ENCODE data around the gene RENBP. TPM values are rescaled to one million over a fixed set of nuclear protein-coding genes. Genes with fewer than 3 reads are reported as not detected.

The RENBP gene
- total and polyA plus RNA-seq, 9 of the 15 experiments (the other 6 are each of a cell fraction or from before 2014, with no cell fraction given): 0.07 to 14.8 (median 10.6) TPM; not detected in 1

DNA sequence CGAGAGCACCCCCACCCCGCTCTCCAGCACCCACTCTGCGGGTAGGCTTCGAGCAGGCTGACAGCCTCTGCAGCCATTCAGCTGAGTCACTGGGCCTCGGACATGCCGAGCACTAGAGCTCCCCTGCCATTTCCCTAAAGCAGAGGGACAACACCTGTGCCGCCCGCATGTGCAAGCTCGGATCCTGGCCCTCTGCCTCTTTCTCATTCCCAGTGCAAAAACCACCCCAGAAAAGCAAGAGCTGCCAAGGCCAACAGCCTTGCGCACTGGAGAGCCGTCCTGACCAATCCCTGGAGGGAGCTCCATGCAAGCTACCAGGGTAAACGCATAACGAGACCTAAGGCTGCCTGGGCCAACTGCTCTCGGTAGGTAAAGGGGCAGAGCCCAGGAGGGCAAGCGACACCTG is 21.8 kb upstream of the RENBP start:
- H3K9me3 ChIP-seq (replicated peaks; ENCODE audit: control insufficient read depth, insufficient read depth, low read depth, low read length): no peaks in the 10 kb centered on the region
- peaks cover 83% of the 10 kb centered on the region; the same call in 2 of the 3 replicates for H3K36me3 ChIP-seq (ENCODE audit: control insufficient read depth, insufficient read depth, low read length)
- ATAC-seq (no peak), FAIRE-seq (no peak), DNase-seq (ENCODE audit: extremely low read depth in 1 of 4, low spot score in 3 of 4) (no peak)
- POLR2A ChIA-PET: interaction anchor here (0.7 to 3.1 kb wide), 8 partner anchors 8 to 68 kb away, joined by 3 to 24 read pairs (median 5); partner anchors contain the start of gene ARHGAP4
- peak overlapping the region; percentile 86 for H3K4me2 ChIP-seq (ENCODE audit: insufficient read depth, low read length)
- H4K20me1 ChIP-seq (replicated peaks; ENCODE audit: control insufficient read depth, insufficient read depth, low read length): peaks cover 53% of the 10 kb centered on the region
- 82% methylated on average over 7 of the region's 15 CpGs for WGBS (ENCODE audit: insufficient coverage, low coverage, missing lambda C conversion rate)
- in situ Hi-C loops (cut with MboI) (no loop called here), intact Hi-C loops (cut with micrococcal nuclease) (no loop called here)
- peak overlapping the region; percentile 77 to 96; a peak in 3 of 4 replicates for H3K9ac ChIP-seq (ENCODE audit: insufficient read depth in 1 of 2, low read depth in 2 of 2, low read length in 2 of 2)
- peaks cover 89% of the 10 kb centered on the region for H3K79me2 ChIP-seq (ENCODE audit: control insufficient read depth, insufficient read depth, low read length)
- H3K27ac ChIP-seq (ENCODE audit: extremely low read depth, low read depth, low read length): peak overlapping the region; percentile 46; the same call in 2 of the 3 replicates
- H2AFZ ChIP-seq (ENCODE audit: low read depth, low read length): no peak overlapping the region
- peaks cover 27 to 51% of the 10 kb centered on the region in 2 experiments for H3K4me1 ChIP-seq (replicated peaks in 1 of 2; ENCODE audit: control insufficient read depth in 2 of 2, insufficient read depth in 2 of 2, low read length in 2 of 2)
- BruUV-seq (replicated peaks): no TSS peak
- peaks cover 5% of the 10 kb centered on the region for H3K9me1 ChIP-seq (ENCODE audit: control insufficient read depth, insufficient read depth, low read length)
- H3K4me3 ChIP-seq: no peak overlapping the region
- CTCF ChIA-PET (ENCODE audit: low intra/inter-chr PET ratio): no interaction called here
- peak; percentile 51; the same call in 1 of the 2 replicates for TF ChIP-seq MAFG (tag; conservative IDR thresholded peaks at IDR 0.05)
- peak; percentile 62 for TF ChIP-seq ZNF316 (IDR thresholded peaks at IDR 0.05)
- TF ChIP-seq RBFOX2 (IDR thresholded peaks at IDR 0.05; ENCODE audit: low read depth, low read length): peak; percentile 51; the same call in 1 of the 2 replicates
- TF ChIP-seq HNRNPL (IDR thresholded peaks at IDR 0.05; ENCODE audit: low read depth, low read length): no peak
- TF ChIP-seq, protein P1, sequence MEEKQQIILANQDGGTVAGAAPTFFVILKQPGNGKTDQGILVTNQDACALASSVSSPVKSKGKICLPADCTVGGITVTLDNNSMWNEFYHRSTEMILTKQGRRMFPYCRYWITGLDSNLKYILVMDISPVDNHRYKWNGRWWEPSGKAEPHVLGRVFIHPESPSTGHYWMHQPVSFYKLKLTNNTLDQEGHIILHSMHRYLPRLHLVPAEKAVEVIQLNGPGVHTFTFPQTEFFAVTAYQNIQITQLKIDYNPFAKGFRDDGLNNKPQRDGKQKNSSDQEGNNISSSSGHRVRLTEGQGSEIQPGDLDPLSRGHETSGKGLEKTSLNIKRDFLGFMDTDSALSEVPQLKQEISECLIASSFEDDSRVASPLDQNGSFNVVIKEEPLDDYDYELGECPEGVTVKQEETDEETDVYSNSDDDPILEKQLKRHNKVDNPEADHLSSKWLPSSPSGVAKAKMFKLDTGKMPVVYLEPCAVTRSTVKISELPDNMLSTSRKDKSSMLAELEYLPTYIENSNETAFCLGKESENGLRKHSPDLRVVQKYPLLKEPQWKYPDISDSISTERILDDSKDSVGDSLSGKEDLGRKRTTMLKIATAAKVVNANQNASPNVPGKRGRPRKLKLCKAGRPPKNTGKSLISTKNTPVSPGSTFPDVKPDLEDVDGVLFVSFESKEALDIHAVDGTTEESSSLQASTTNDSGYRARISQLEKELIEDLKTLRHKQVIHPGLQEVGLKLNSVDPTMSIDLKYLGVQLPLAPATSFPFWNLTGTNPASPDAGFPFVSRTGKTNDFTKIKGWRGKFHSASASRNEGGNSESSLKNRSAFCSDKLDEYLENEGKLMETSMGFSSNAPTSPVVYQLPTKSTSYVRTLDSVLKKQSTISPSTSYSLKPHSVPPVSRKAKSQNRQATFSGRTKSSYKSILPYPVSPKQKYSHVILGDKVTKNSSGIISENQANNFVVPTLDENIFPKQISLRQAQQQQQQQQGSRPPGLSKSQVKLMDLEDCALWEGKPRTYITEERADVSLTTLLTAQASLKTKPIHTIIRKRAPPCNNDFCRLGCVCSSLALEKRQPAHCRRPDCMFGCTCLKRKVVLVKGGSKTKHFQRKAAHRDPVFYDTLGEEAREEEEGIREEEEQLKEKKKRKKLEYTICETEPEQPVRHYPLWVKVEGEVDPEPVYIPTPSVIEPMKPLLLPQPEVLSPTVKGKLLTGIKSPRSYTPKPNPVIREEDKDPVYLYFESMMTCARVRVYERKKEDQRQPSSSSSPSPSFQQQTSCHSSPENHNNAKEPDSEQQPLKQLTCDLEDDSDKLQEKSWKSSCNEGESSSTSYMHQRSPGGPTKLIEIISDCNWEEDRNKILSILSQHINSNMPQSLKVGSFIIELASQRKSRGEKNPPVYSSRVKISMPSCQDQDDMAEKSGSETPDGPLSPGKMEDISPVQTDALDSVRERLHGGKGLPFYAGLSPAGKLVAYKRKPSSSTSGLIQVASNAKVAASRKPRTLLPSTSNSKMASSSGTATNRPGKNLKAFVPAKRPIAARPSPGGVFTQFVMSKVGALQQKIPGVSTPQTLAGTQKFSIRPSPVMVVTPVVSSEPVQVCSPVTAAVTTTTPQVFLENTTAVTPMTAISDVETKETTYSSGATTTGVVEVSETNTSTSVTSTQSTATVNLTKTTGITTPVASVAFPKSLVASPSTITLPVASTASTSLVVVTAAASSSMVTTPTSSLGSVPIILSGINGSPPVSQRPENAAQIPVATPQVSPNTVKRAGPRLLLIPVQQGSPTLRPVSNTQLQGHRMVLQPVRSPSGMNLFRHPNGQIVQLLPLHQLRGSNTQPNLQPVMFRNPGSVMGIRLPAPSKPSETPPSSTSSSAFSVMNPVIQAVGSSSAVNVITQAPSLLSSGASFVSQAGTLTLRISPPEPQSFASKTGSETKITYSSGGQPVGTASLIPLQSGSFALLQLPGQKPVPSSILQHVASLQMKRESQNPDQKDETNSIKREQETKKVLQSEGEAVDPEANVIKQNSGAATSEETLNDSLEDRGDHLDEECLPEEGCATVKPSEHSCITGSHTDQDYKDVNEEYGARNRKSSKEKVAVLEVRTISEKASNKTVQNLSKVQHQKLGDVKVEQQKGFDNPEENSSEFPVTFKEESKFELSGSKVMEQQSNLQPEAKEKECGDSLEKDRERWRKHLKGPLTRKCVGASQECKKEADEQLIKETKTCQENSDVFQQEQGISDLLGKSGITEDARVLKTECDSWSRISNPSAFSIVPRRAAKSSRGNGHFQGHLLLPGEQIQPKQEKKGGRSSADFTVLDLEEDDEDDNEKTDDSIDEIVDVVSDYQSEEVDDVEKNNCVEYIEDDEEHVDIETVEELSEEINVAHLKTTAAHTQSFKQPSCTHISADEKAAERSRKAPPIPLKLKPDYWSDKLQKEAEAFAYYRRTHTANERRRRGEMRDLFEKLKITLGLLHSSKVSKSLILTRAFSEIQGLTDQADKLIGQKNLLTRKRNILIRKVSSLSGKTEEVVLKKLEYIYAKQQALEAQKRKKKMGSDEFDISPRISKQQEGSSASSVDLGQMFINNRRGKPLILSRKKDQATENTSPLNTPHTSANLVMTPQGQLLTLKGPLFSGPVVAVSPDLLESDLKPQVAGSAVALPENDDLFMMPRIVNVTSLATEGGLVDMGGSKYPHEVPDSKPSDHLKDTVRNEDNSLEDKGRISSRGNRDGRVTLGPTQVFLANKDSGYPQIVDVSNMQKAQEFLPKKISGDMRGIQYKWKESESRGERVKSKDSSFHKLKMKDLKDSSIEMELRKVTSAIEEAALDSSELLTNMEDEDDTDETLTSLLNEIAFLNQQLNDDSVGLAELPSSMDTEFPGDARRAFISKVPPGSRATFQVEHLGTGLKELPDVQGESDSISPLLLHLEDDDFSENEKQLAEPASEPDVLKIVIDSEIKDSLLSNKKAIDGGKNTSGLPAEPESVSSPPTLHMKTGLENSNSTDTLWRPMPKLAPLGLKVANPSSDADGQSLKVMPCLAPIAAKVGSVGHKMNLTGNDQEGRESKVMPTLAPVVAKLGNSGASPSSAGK (IDR thresholded peaks at IDR 0.05): peak; percentile 32; the same call in 1 of the 2 replicates
- TF ChIP-seq NFE2 (IDR thresholded peaks at IDR 0.05; ENCODE audit: low read depth): peak; percentile 60
- TF ChIP-seq ZBTB7A (IDR thresholded peaks at IDR 0.05; ENCODE audit: borderline replicate concordance, control insufficient read depth, low read depth, low read length): no peak
- TF ChIP-seq TCF7L2 (IDR thresholded peaks at IDR 0.05; ENCODE audit: low read depth, low read length): no peak
- peak; percentile 59; the same call in 1 of the 2 replicates for TF ChIP-seq C11orf30 (IDR thresholded peaks at IDR 0.05; ENCODE audit: low read depth)
- 0 out of 2 replicates have a peak, but pooled peaks have one; percentile 25 for TF ChIP-seq MAFK (IDR thresholded peaks at IDR 0.05; ENCODE audit: low read length)
- no peaks in the 10 kb centered on the region for H3K27me3 ChIP-seq (ENCODE audit: control insufficient read depth in 2 of 2, insufficient read depth in 2 of 2, low read length in 2 of 2)
